BLaER1 treated with 17β-estradiol and CSF1 and Interleukin-3, amounts not matched to agents 10 nM and 100 nM (cell line): Measurements from ENCODE around the gene PDIA2.

Experiments
- H3K27ac ChIP-seq, 11 experiments: shearing (Covaris generic); formaldehyde crosslinking; 2 replicates each; pipeline ENCODE4 v1.8.1; 2022
- H3K27me3 ChIP-seq, 11 experiments: shearing (Covaris generic); formaldehyde crosslinking; 2 replicates each; pipeline ENCODE4 v1.8.1; 2022
- H3K36me3 ChIP-seq, 11 experiments: shearing (Covaris generic); formaldehyde crosslinking; 2 replicates each; pipeline ENCODE4 v1.8.1; 2022
- H3K4me1 ChIP-seq, 10 experiments: shearing (Covaris generic); formaldehyde crosslinking; 2 replicates each; pipeline ENCODE4 v1.8.1; 2022
- H3K4me2 ChIP-seq, 11 experiments: shearing (Covaris generic); formaldehyde crosslinking; 2 replicates each; pipeline ENCODE4 v1.8.1; 2022
- H3K4me3 ChIP-seq, 10 experiments: shearing (Covaris generic); formaldehyde crosslinking; 2 replicates each; pipeline ENCODE4 v1.8.1; 2022
- H3K9ac ChIP-seq, 11 experiments: shearing (Covaris generic); formaldehyde crosslinking; 2 replicates each; pipeline ENCODE4 v1.8.1; 2022
- H3K9me3 ChIP-seq, 11 experiments: shearing (Covaris generic); formaldehyde crosslinking; replicated peaks in 1 of 11; 2 replicates each; pipeline ENCODE4 v1.8.1; 2022
- H4K20me1 ChIP-seq, 11 experiments: shearing (Covaris generic); formaldehyde crosslinking; 2 replicates each; pipeline ENCODE4 v1.8.1; 2022
- Cebpa-rat ChIP-seq, 11 experiments: shearing (Covaris generic); IDR thresholded peaks; 2 replicates each; pipeline ENCODE4 v1.8.1; 2022

Gene PDIA2

GRCh38 chr16:307691-308312 lies 24.8 kb downstream of the PDIA2 start:
- Histone ChIP-seq H3K4me2 (peak overlapping the region in 2 of 11 experiments; percentile 2 to 47; a peak in 2 of 22 replicates), H3K36me3 (peaks cover 68 to 96% (median 86%) of the 10 kb centered on the region in 11 experiments)
- no peak for TF ChIP-seq Cebpa-rat (IDR thresholded peaks at IDR 0.05)

GRCh38 chr16:309476-309875 lies 26.5 kb downstream of the PDIA2 start:
- Histone ChIP-seq H3K27me3 (no peaks in the 10 kb centered on the region), H3K36me3 (peaks cover 68 to 96% (median 86%) of the 10 kb centered on the region in 11 experiments), H3K9ac (peak overlapping the region in 6 of 11 experiments; percentile 18 to 37 (median 28); a peak in 3 of 22 replicates), H4K20me1 (peaks cover 41 to 98% (median 75%) of the 10 kb centered on the region in 11 experiments; a peak in 21 of 22 replicates), H3K4me3 (no peak overlapping the region), H3K9me3 (no peaks in the 10 kb centered on the region), H3K27ac (no peak overlapping the region), H3K4me1 (peaks cover 0 to 35% (median 28%) of the 10 kb centered on the region in 10 experiments; a peak in 18 of 20 replicates), H3K4me2 (peak overlapping the region in 9 of 11 experiments; percentile 1 to 71 (median 54); a peak in 17 of 22 replicates)
- no peak for TF ChIP-seq Cebpa-rat (IDR thresholded peaks at IDR 0.05)

More at GRCh38 chr16:307691-308312, 24.8 kb downstream of the PDIA2 start:
- H3K4me3 ChIP-seq: no peak overlapping the region
- H4K20me1 ChIP-seq: peaks cover 24 to 98% (median 64%) of the 10 kb centered on the region in 11 experiments; a peak in 21 of 22 replicates
- H3K27ac ChIP-seq: no peak overlapping the region
- peaks cover 0 to 35% (median 28%) of the 10 kb centered on the region in 10 experiments; a peak in 18 of 20 replicates for H3K4me1 ChIP-seq
- H3K9ac ChIP-seq: peak overlapping the region in 1 of 11 experiments; percentile 28; a peak in 1 of 22 replicates
- no peaks in the 10 kb centered on the region for H3K27me3 ChIP-seq
- no peaks in the 10 kb centered on the region for H3K9me3 ChIP-seq

GRCh38 chr16:311725-312124 lies 28.8 kb downstream of the PDIA2 start:
- peaks cover 64 to 83% (median 74%) of the 10 kb centered on the region in 11 experiments for H3K36me3 ChIP-seq
- no peak for TF ChIP-seq Cebpa-rat (IDR thresholded peaks at IDR 0.05)
- no peak overlapping the region for H3K4me2 ChIP-seq
- H3K9me3 ChIP-seq: no peaks in the 10 kb centered on the region
- H3K27me3 ChIP-seq: no peaks in the 10 kb centered on the region
- peaks cover 0 to 46% (median 29%) of the 10 kb centered on the region in 10 experiments; a peak in 18 of 20 replicates for H3K4me1 ChIP-seq
- no peak overlapping the region for H3K27ac ChIP-seq
- no peak overlapping the region for H3K9ac ChIP-seq
- H3K4me3 ChIP-seq: no peak overlapping the region
- H4K20me1 ChIP-seq: peaks cover 63 to 100% (median 90%) of the 10 kb centered on the region in 11 experiments

- Histone ChIP-seq H3K4me3 (no peak overlapping the region), H3K36me3 (peaks cover 58 to 83% (median 74%) of the 10 kb centered on the region in 11 experiments), H3K9me3 (no peaks in the 10 kb centered on the region), H3K27me3 (no peaks in the 10 kb centered on the region), H3K9ac (no peak overlapping the region), H3K27ac (no peak overlapping the region), H4K20me1 (peaks cover 81 to 100% (median 93%) of the 10 kb centered on the region in 11 experiments), H3K4me1 (peaks cover 0 to 35% (median 12%) of the 10 kb centered on the region in 10 experiments; a peak in 17 of 20 replicates), H3K4me2 (no peak overlapping the region)
- no peak for TF ChIP-seq Cebpa-rat (IDR thresholded peaks at IDR 0.05)
Observed at GRCh38 chr16:314351-314750, 31.4 kb downstream of the PDIA2 start.

GRCh38 chr16:314795-315299 lies 31.9 kb downstream of the PDIA2 start:
- no peaks in the 10 kb centered on the region for H3K27me3 ChIP-seq
- H3K4me1 ChIP-seq: peaks cover 0 to 35% (median 12%) of the 10 kb centered on the region in 10 experiments; a peak in 17 of 20 replicates
- peaks cover 57 to 83% (median 73%) of the 10 kb centered on the region in 11 experiments for H3K36me3 ChIP-seq
- peaks cover 81 to 100% (median 93%) of the 10 kb centered on the region in 11 experiments for H4K20me1 ChIP-seq
- no peak for TF ChIP-seq Cebpa-rat (IDR thresholded peaks at IDR 0.05)
- H3K9me3 ChIP-seq: no peaks in the 10 kb centered on the region
- H3K27ac ChIP-seq: no peak overlapping the region
- H3K4me3 ChIP-seq: no peak overlapping the region
- H3K9ac ChIP-seq: no peak overlapping the region
- H3K4me2 ChIP-seq: 0 out of 22 replicates have a peak overlapping the region, but pooled peaks of 1 of the 11 experiments have one; percentile 0

GRCh38 chr16:316741-317464 lies 33.9 kb downstream of the PDIA2 start:
- Histone ChIP-seq H3K4me3 (no peak overlapping the region), H3K4me2 (no peak overlapping the region), H3K9ac (no peak overlapping the region; a peak in 1 of 22 replicates), H3K9me3 (no peaks in the 10 kb centered on the region), H3K36me3 (peaks cover 52 to 79% (median 60%) of the 10 kb centered on the region in 11 experiments), H3K27ac (no peak overlapping the region), H3K4me1 (peaks cover 0 to 43% (median 25%) of the 10 kb centered on the region in 10 experiments; a peak in 17 of 20 replicates), H4K20me1 (peaks cover 93 to 100% (median 99%) of the 10 kb centered on the region in 11 experiments), H3K27me3 (no peaks in the 10 kb centered on the region)
- TF ChIP-seq Cebpa-rat (IDR thresholded peaks at IDR 0.05): no peak

- Histone ChIP-seq H3K4me2 (no peak overlapping the region), H4K20me1 (peaks cover 94 to 100% (median 99%) of the 10 kb centered on the region in 11 experiments), H3K36me3 (peaks cover 45 to 79% (median 59%) of the 10 kb centered on the region in 11 experiments), H3K9me3 (no peaks in the 10 kb centered on the region), H3K27ac (no peak overlapping the region), H3K27me3 (no peaks in the 10 kb centered on the region), H3K4me1 (peaks cover 0 to 50% (median 26%) of the 10 kb centered on the region in 10 experiments; a peak in 17 of 20 replicates), H3K4me3 (no peak overlapping the region), H3K9ac (no peak overlapping the region; a peak in 2 of 22 replicates)
- no peak for TF ChIP-seq Cebpa-rat (IDR thresholded peaks at IDR 0.05)
Observed at GRCh38 chr16:317583-317982, 34.6 kb downstream of the PDIA2 start.

- Histone ChIP-seq H4K20me1 (peaks cover 95 to 100% (median 99%) of the 10 kb centered on the region in 11 experiments), H3K4me1 (peaks cover under 1 to 59% (median 30%) of the 10 kb centered on the region in 10 experiments; a peak in 19 of 20 replicates), H3K4me3 (no peak overlapping the region), H3K9ac (no peak overlapping the region), H3K4me2 (no peak overlapping the region), H3K27ac (no peak overlapping the region), H3K27me3 (no peaks in the 10 kb centered on the region), H3K36me3 (peaks cover 35 to 72% (median 50%) of the 10 kb centered on the region in 11 experiments), H3K9me3 (no peaks in the 10 kb centered on the region)
- no peak for TF ChIP-seq Cebpa-rat (IDR thresholded peaks at IDR 0.05)
Observed at GRCh38 chr16:318628-319027, 35.7 kb downstream of the PDIA2 start.
